ENCODE results near the gene CDH5.

Gene CDH5

DNA sequence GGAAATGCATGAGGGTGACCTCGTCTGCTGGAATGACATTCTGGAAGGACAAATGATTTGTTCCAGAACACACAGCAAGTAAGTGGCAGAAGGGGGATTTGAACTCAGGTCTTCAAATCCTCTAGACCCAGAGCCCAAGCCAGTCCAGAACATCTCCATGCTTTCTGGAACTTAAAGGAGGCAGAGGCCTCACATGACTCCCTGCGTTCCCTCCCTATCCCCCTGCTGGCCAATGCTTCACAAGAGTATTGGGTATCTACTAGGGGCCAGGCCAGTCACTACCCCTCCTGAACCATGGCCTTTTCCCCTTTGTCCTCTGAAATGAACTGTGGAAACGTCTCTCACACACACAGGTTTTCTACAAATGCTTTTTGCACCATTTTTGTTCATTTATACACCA lies 53.0 kb downstream of the CDH5 start:
- DNase-seq = no peak

DNA sequence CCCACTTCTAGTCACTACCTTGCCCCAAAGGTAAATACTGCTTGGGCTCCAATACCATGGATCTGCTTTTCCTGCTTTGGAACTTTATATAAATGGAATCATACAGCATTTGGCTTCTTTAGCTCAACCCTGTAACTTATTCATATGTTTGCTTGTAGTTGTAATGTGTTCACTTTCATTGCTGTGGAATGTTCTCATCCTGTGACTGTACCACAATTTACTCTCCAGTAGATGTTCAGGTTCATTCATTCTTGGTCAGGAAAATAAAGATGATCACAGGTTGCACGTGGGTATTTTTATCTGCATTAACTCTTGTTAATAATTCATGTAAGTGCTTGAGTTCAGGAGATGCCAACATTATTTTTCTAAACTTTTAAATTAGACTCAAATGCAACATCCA lies 53.9 kb downstream of the CDH5 start:
- no peak for DNase-seq

DNA sequence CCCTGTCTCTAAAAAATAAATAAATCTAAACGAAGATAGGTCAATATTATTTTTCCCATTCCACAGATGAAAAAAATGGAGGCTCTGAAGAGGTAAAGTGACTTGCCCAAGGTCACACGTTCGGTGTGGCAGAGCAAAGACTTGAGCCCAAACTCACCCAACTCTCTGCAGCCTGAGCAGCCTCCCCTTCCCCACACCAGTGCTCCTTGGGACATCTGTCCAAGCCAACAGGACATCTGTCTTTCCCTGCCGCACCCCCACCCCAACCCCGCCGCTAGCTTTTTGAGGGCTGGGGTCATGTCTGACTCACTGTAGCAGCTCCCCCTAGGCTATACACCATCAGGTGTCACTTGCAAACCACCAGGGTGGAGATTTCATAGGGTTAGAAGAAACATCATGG lies 55.4 kb downstream of the CDH5 start:
- no peak for DNase-seq

DNA sequence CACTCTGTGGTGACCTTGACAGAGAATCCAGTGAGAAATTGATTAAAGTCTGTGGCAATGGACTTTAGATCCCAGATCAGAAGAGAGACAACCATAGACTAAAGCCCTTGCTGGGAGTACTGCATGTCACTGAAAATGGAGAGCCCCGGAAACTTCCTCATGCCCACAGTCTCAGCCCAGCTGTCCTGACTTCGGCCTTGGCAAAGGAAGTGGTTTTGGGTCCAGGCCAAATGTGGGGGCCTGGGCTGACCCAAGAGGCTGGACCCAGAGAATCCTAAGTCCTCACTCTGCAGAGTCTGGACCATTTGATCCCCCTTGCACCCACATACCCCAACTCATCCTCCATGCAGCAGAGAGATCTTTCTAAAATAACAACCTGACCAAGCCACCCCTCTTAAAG lies 55.9 kb downstream of the CDH5 start:
- no peak for DNase-seq

DNA sequence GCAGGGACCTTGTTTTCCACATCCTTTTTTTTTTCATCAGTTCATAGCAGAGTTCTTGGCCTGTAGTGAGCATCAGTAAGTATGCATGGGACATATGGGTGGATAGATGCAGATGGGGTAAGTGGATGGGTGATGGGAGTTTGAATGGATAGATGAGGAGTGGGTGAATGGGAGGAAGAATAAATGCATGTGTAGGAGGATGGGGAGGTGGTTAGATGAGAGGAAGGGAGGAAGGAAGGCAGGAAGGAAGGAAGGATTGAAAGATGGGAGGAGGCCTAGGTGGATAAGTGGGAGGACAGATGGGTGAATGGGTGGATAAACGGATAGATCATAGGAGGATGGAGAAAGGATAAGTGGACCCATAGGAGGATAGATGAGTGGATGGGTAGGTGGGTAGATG lies 56.7 kb downstream of the CDH5 start:
- DNase-seq = no peak

DNA sequence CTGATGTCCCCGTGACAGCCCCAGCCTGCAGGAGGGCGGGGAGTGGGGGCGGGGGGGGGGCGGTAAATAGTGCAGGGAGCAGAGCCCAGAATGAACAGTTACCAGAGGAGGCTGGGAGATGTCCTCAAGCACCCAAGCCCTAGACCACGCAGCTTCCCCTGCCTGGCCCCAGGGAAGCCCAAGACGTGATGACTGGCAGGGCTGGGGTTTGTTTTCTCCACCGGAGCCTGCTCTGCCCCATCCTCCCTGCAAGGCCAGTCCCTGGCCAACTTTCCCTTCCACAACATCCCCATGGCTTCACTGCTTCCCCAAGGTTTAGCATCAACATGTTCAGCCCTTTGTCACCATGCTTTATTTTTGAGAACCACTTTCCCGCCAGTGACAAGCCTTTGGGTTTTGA lies 59.2 kb downstream of the CDH5 start:
- DNase-seq = no peak

DNA sequence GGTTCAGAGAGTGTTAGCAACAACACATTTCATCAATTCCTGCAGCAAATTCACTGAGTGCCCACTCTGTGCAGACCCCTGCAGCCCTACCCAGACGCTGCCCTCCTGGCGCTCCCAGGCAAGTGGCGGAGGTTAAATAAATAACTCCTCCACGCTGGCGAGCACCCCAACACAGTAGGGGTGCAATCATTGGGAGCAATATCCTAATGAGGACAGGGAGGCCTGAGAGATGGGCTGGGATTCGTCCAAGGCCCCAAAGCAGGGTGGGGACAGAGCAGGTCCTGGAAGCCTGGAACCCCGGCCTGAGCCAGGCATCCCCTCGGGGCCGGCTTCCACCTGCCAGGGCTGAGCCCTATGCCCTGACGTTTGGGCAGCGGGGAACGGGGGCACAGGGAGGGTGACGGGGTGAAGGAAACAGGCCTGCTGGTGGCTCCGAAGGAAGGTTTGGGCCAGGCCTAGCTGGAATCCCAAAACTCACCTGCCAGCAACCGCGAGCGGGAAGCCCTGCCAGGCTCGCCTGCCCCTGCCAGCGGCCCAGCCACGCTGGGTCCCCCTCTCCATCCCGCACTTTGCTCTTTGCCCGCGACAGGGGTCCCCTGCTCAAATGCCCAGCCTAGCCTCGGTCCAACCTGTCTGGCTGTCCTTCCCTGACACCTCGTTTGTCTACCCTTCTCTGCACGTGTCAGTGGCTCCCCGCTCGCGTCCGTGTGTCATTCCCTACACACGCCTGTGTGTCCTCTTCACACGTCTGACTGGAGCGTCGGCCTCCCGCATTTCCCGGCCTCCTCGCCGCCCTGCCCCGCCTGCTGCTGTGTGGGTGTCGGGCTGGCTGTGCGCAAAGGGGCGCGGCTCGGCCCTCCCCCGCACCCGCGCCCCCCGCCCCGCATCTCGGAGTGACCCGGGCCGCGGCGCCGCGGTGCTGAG lies 59.9 kb downstream of the CDH5 start:
- no peak for DNase-seq

DNA sequence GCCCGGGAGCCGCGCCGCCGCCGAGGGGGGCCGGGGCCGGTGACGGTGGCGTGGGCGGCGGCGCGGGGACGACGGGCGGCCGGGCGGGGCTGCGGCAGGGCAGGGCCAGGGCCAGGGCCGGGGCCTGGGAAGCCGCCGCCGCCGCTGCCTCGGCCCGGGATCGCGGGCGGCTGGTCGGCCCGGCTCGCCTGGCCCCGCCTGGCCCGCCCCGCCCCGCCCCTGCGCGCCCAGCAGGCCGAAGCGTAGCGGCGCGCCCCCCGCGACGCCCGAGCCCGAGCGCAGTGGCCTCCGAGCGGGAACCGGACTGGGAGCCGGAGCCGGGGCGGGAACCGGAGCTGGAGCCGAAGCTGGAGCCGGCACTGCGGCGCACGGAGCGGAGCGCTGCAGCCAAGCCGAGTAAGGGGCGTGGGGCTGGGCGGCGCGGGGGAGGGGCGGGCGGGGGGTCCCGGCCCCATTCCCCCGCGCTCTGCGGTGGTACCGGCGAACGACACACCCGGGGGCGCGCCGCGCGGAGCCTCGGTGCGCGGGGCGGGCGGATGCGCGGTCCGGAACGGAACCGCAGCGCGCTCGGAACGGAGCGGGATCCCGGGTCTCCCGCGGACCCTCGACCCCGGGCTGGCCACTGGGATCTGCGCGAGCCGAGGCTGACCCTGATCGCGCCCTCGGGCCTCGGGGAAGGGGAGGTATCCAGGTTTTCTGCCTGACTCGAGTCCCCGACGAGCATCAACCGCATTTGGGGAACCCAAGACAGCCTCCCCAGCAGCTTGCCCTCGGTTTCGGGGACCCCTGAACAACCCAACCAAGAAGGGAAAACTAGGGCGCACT lies 60.8 kb downstream of the CDH5 start, which contains the start of gene BEAN1:
Gene BEAN1 (plus strand): TSS at position 260 of the 825 bp plus-strand sequence. CDS start 10,382 bp downstream, outside the sequence.
- DNase-seq = no peak

DNA sequence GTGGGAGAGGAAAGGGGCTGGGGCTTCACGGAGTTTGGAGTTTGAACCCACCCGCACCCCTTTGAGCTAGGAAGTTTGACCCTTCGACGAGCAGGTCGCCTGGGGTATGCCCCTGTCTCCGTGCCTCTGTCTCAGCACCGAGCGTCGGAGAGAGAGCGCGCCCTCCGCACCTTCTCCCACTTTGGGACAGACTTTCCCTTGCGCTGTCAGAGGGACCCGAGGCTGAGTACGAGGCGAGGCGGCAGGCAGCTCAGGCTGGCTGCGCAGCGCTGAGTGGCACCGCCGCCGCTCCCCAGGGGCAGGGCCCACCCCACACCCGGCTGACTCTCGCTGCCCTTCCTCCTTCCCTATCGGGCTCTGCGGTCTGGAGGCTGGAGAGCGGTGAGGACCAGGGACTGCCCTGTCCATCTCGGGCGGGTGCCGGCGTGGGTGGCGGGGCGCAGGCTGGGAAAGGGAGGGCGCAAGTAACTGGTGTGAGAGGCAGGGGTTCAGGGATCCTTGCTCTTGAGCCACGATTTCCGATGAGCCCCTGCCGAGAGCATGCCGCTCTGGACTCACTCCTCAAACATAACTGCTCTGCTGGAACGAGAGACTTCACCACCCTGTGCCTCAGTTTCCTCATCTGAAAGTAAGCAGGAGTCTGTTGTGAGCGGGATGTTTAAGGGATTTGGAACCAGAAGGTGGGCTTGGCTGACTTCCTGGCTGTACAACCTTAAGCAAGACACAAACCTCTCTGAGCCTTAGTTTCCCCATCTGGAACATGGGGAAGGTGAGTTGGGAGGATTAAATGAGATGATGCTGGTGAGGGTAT lies 61.6 kb downstream of the CDH5 start:
- no peak for DNase-seq

DNA sequence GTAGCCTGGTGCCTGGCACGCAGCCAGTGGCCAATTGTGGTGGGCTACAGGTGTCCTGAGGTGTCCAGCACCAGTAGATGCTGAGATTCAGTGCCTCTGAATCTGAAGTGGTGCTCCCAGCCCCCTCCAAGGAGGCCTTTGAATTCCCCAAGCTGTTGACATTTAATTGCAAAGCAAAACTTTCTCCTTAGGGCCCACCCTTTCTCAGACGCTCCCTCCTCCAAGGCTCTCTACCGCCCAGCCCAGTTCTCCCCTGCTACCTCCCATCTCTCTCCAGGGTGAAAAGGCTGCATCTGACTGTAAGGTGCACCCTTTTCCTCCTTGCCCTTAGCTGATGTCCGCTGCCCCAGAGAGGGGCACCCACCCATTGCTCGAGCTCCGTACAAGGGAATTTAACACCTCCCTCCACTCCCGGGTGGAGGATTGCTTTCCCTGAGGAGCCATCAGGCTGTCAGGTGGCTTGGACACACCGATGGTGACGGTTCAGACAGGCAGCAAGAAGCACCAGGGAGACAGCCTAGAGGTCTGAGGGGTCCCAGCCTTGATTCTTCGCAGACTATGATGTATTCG lies 62.3 kb downstream of the CDH5 start:
- DNase-seq = no peak

DNA sequence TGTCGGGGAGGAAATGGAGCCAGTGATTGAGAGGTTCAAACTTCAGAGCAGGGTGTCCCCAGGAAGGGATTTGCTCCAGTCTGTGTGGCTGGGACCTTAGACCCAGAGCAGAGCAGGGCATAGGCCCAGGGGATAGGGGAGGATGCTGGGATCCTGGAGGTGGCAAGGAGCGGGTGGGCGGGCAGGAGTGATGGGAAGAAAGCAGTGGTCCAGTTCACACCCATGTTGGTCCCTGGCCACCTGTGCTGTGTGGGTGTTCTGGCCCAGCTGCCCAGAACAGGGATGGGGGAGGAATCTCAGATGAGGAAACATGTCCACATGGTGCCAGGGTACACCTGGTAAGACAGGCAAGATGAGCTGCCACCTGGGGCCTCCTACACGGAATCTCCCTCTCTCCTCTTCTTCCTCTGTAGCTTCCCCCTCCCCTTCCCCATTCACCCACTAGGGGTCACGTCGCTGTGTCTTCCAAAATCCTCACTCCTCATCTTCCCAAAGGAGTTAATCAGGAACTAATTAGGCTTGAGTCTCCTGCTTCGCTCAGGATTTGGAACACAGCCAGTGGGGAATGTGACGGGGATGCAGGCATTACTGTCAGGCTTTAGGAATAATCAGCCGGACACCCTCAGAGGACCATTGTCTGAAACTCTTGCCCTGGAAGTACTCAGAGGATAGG lies 62.9 kb downstream of the CDH5 start:
- DNase-seq = no peak

DNA sequence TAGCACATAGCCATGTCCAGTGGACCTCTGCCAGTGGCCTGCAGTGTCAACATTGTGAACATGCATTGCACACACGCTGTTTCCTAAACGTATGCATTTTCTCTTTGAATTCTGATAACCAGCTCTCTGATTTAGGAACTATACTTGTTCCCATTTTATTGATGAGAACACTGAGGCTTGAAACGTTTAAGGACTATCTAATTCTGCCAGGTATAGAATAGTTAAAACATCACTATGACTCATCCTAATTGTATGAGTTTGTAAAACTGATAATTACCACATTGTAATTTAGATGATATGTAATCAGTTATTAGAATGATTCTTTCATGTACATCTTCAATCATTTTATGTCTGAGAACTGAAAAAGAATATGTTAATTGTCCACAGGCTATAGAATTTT lies 63.7 kb downstream of the CDH5 start:
- no peak for DNase-seq

DNA sequence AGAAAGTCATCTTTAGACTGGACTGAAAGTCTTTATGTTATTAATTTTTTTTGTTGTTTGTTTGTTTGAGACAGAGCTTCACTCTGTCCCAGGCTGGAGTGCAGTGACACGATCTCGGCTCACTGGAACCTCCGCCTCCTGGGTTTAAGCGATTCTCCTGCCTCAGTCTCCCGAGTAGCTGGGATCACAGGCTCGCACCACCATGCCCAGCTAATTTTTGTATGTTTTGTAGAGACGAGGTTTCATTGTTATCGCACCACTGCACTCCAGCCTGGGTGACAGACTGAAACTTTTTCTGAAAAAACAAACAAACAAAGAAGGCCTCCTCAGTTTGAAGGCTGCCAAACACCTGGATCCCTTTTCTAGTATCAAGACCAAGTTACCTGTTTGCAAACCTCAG lies 65.3 kb downstream of the CDH5 start:
- no peak for DNase-seq

DNA sequence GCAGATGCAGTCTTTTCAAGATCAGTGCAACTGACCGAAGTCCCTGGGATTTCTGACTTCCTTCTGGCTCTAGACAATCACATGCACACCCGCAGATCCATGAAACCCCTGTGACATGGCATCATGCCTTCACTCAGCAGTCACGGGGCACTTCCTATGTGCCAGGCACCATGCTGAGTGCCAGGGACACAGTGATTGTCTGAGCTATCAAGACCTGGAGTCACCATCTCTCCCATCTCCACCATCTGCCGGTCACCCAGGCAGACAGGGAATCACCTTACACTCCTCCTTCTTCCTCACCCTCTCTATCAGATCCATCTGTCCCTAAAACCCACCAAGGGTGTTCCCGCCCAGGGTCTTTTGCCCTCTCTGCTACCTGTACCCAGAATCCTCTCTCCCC lies 65.9 kb downstream of the CDH5 start:
- no peak for DNase-seq

DNA sequence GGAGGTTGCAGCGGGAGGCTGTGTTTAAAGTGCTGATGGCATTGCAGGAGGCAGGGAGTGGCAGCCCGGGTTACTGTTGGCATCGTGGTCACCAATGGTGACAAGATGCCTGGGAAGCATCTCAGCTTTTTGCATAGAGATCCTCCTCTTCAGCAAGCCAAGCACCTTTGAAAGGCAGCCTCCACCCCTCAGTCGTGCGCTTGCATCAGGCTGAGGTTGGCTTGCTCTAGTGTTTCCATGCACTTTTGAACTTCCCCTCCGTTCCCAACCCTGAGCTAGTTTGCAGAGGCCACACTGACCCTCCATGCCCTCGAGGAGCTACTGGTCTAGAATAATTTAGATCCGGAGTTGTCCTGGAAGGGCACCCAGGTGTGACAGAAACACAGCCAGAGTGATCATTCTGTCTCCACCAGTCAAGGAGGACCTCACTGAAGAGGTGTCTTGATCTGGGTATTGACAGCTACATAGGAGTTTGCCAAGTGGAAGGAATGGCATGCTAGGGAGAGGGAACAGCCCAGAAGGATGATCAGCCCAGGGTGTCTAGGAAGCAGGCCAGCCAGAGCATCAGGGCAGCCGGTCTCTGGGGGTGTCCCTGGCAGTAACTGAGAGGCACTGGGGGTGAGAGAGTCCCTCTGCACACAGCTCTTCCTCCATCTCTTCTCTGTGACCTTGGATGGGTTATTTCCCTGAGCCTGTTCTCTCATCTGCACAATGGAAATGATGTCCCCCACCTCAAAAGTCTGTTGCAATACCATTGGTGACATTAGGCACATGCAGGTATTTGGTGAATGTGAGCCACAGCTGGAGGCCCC lies 68.3 kb downstream of the CDH5 start:
- no peak for DNase-seq

DNA sequence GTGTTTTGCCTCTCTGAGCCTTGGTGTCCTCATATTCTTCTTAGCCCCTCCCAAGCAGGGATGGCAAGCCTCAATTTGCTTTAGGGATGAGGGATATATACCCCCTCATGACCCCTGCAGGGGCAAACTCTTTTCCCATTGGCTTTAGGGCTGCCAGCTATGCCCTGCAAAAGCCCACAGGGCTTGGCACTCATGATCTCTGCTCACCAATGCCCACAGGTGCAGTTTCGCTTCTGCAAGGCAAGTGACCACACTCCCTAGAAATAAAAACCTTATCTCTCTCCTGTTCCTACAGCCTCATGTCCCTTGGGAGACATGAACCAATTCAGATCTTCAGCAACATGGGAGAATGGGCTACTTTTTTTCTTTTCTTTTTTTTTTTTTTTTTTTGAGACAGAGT lies 69.4 kb downstream of the CDH5 start:
- DNase-seq = no peak

DNA sequence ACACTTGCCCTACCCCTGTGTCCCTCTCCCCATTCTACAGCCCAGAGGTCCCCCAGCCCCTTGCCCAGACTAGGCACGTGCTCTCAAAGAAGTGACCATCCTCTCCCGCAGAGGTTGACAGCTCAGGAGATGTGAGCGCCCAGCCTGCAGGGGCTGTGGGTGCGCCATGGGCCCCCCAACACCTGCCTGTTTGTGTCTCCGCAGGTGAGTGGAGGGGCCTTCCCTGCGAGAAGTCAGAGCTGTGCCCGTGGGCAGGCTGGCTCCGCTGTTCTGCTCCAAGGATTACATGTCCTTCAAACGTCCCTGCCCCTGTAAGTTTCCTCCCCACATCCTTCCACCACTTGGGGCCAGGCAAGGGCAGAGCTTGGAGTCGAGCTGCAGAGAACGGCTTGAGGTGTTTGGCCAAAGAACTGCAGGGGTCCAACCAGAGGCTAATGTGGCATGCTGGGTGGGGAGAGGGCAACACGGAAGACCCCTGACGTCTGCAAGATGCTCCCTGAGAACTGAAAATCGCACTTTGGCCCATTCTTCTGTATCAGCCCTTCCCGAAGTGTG lies 71.0 kb downstream of the CDH5 start:
- DNase-seq = no peak

DNA sequence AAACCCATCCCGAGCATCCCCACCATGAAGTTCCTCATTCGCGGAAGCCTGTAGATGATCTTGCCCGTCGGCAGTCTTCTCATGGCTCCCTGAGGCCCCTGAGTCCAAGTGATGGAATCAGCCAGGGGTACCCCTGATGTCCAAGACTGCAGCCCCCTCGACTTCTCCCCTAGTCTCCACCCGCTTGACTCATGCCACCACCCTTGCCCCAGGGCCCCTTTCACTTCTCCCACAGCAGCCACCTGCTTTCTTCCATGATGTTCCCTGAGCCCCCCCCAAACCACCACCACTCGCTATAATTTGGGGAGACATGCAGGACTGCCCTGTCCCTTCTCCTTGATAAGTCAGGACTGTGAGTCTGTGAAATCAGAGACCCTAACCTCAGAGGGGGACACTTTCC lies 72.0 kb downstream of the CDH5 start:
- DNase-seq = no peak

DNA sequence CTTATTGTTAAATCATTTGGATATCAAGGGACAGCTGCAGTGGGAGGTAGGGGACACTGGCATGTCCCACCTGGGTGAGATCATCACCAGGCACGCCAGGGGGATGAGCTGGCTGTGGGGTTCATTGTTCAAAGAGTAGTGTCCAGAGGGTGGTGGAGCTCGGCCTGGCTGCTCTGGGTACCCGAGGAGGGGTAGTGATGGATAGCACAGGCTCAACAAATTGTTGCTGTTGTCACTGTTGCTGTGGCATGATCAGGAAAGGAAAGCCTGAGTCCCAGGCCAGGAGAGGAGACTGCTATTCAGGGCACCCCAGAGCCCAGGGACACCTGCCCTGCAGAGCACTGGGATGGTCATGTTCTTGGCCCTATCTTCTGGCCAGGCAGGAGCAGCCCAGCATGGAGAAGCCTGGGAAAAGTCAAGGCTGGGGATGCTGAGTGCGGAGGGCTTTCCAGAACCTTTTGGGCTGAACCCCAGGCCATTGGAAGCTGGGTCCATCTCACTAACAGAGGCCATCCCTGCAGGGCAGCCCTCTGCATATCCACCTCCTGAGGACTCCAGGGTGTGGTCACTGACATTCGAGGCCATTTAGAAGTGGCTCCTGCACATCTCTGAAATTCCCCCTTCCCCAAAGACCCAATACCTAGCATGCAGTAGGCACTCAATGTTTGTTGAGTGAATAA lies 72.7 kb downstream of the CDH5 start:
- no peak for DNase-seq

DNA sequence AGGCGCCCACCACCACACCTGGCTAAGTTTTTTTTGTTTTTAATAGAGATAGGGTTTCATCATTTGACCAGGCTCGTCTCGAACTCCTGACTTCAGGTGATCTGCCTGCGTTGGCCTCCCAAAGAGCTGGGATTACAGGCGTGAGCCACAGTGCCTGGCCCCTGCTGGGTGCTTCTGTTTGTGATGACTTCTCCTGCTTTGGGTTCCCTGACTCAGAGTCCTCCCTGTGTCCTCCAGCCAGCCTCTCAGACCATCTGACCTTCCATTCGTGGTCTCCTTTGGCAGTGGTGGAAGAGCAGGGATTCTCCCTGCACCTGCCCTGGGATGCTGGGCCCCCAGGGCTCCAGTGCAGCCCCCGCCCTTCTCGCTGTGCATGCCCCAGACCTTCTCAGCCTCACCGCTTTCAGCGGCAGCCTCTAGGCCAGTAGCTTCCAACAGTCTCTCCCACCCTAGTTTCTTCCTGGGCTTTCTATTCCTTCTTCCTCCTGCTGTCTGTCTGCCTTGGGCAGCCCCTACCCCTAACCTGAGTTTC lies 73.8 kb downstream of the CDH5 start:
- no peak for DNase-seq

All from NCI-H2081 treated with DMSO at 0.1 percent for 48 hours (cell line).